NAMALWA (cell line): ENCODE results near the gene MTREX.

Source experiments
- DNase-seq: peaks from one replicate; pipeline ENCODE4 v3.0.0-alpha.2; 2015; ENCODE audit warnings: low spot score

The MTREX gene

GRCh38 chr5:55429613-55430253 lies 121.9 kb downstream of the MTREX start:
- DNase-seq: no peak

- no peak for DNase-seq
Measured at GRCh38 chr5:55432549-55432948, 124.8 kb downstream of the MTREX start.

GRCh38 chr5:55437452-55437851 lies 129.7 kb downstream of the MTREX start:
- no peak for DNase-seq

- no peak for DNase-seq
Measured at GRCh38 chr5:55437859-55438206, 130.0 kb downstream of the MTREX start.

GRCh38 chr5:55438998-55439397 lies 131.2 kb downstream of the MTREX start:
- no peak for DNase-seq

GRCh38 chr5:55440188-55440646 lies 132.4 kb downstream of the MTREX start:
- DNase-seq: no peak

GRCh38 chr5:55441107-55441771 lies 133.4 kb downstream of the MTREX start:
- no peak for DNase-seq

GRCh38 chr5:55441954-55442353 lies 134.2 kb downstream of the MTREX start:
- DNase-seq: no peak

- DNase-seq: no peak
Measured at GRCh38 chr5:55445791-55446190, 138.0 kb downstream of the MTREX start.

- DNase-seq: no peak
Measured at GRCh38 chr5:55446640-55447351, 139.0 kb downstream of the MTREX start.

- DNase-seq: no peak
Measured at GRCh38 chr5:55450050-55450765, 142.4 kb downstream of the MTREX start.

GRCh38 chr5:55451976-55452375 lies 144.2 kb downstream of the MTREX start:
- no peak for DNase-seq

GRCh38 chr5:55453211-55453610 lies 145.4 kb downstream of the MTREX start:
- DNase-seq: no peak

- DNase-seq: no peak
Measured at GRCh38 chr5:55454282-55454681, 146.5 kb downstream of the MTREX start.

GRCh38 chr5:55456216-55456895 lies 148.6 kb downstream of the MTREX start:
- DNase-seq: no peak

- no peak for DNase-seq
Measured at GRCh38 chr5:55459572-55459971, 151.8 kb downstream of the MTREX start.

- no peak for DNase-seq
Measured at GRCh38 chr5:55463613-55464012, 155.8 kb downstream of the MTREX start.

GRCh38 chr5:55467862-55468551 lies 160.2 kb downstream of the MTREX start:
- no peak for DNase-seq

- DNase-seq: no peak
Measured at GRCh38 chr5:55469839-55470238, 162.1 kb downstream of the MTREX start.

- no peak for DNase-seq
Measured at GRCh38 chr5:55470282-55470681, 162.5 kb downstream of the MTREX start.

GRCh38 chr5:55471468-55471867 lies 163.7 kb downstream of the MTREX start:
- DNase-seq: no peak
